GM12891 (cell line): ENCODE data around the gene INPP4A.

Source experiments
- DNase-seq: peaks from one replicate; pipeline ENCODE4 v3.0.0; 2011; ENCODE audit warnings: low spot score; ENCODE audit not compliant: insufficient read length
- FAIRE-seq: peaks from 2 replicates; lab custom pipeline; 2011; peaks lifted over from hg19 to GRCh38; lab: Jason Lieb, UNC
- PAX5 ChIP-seq: IDR thresholded peaks from 2 replicates; pipeline ENCODE4 v1.6.1; 2011; ENCODE audit warnings: low read length, moderate library complexity, mild to moderate bottlenecking; ENCODE audit not compliant: insufficient read depth, severe bottlenecking
- POLR2A ChIP-seq: IDR thresholded peaks from 2 replicates; pipeline ENCODE4 v1.6.1; 2011; ENCODE audit warnings: low read depth, low read length, control low read depth
- POLR2AphosphoS5 ChIP-seq: IDR thresholded peaks from 2 replicates; pipeline ENCODE4 v1.6.1; 2011; ENCODE audit warnings: low read depth, low read length, control low read depth
- POU2F2 ChIP-seq: IDR thresholded peaks from 2 replicates; pipeline ENCODE4 v1.6.1; 2011; ENCODE audit warnings: low read depth, mild to moderate bottlenecking, control low read depth, low read length, moderate library complexity
- SPI1 ChIP-seq: IDR thresholded peaks from 2 replicates; pipeline ENCODE4 v1.6.1; 2011; ENCODE audit warnings: low read depth, low read length, control low read depth
- TAF1 ChIP-seq: IDR thresholded peaks from 2 replicates; pipeline ENCODE4 v1.6.1; 2011; ENCODE audit warnings: low read depth, low read length, control low read depth

INPP4A gene

GRCh38 chr2:98459496-98460175, 15.0 kb downstream of the INPP4A start:
- DNase-seq (no peak), FAIRE-seq (peak; percentile 52)
- peak; percentile 29; the same call in 1 of the 2 replicates for TF ChIP-seq SPI1
- no peak for TF ChIP-seq PAX5
- TF ChIP-seq POLR2AphosphoS5: no peak
- no peak for TF ChIP-seq POLR2A
- 0 out of 2 replicates have a peak, but pooled peaks have one; percentile 4 for TF ChIP-seq TAF1

- FAIRE-seq: peak; percentile 78
- no peak for DNase-seq
- TF ChIP-seq POU2F2 (no peak; the same call in 1 of the 2 replicates), TAF1 (peak; percentile 29; the same call in 1 of the 2 replicates), SPI1 (peak; percentile 76), PAX5 (no peak), POLR2A (peak; percentile 47; the same call in 1 of the 2 replicates), POLR2AphosphoS5 (peak; percentile 66)
Measured at GRCh38 chr2:98460573-98461497, 16.2 kb downstream of the INPP4A start.

DNA sequence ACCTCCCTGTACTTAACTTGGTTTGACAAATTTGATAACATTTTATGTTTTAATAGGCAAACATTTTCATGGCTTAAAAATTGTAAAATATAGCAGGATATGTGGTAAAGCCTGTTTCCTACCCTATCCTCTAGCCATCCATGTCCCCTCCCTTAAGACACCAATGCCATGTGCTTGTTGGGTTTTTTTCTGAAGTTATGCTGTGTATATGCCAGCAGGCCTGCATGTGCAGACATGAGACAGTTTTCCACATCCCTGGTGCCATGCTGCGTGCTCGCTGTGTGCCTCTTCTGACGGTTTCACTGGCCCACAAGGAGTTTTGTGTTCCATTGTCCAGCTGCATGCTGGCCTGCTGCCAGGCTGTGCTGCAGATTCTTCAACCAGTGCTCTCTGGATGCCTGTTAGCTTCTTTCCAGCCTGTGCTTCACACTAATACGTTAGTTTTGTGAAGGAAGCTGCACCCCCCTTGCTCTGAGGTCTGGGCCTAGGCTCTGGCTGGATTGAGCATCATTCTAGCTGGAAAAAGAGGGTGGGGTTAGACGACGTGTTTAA, 16.9 kb downstream of the INPP4A start:
- TF ChIP-seq TAF1 (no peak), POU2F2 (no peak), PAX5 (no peak), POLR2A (no peak)
- DNase-seq (no peak), FAIRE-seq (no peak)

GRCh38 chr2:98463081-98463481, 18.4 kb downstream of the INPP4A start:
- no peak for DNase-seq
- TF ChIP-seq PAX5 (no peak), SPI1 (no peak), POLR2A (no peak), TAF1 (no peak), POU2F2 (no peak), POLR2AphosphoS5 (no peak)
- peak; percentile 69 for FAIRE-seq

GRCh38 chr2:98463551-98463971, 18.9 kb downstream of the INPP4A start:
- no peak for DNase-seq
- TF ChIP-seq TAF1 (no peak), POU2F2 (no peak), SPI1 (no peak), PAX5 (no peak), POLR2AphosphoS5 (no peak), POLR2A (no peak)
- peak; percentile 28 for FAIRE-seq

DNA sequence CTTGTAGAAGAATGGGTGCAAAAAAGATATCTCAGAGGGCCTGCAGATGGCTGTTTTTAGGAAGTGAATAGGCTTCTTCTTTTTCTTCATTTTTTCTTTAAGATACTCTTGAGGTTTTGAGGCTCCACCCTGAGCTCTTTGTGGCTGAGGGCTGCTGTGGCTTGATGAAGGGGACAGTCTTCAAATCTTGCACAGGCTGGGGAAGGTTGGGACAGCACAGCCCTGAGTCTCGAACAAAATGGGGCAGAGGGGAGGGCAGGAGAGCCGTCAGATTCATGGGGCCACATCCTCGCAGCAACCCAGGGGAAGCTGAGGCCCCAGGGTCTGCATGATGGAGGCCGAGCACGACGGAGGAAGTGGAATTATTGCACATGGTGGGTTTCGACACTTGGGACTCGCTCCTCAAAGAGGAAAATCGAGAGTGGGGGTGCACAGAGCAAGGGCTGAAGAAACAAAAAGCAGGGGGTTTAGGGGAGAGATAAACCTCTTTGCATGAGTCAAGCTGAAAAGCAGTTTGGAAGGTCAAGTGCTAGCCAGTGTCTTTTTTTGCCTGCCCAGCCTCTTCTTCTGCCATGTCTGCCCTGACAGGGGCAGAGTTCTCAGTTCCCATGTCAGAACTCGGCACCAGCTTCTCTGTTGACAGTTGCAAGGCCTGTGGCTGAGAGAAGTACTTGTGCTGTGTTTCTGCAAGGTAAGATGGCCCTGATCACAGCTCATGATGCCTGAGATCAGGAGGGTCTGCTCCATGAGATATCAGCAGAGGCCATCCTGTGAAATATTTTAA, 19.5 kb downstream of the INPP4A start:
- TF ChIP-seq POLR2A (peak; percentile 55; the same call in 1 of the 2 replicates), POLR2AphosphoS5 (peak; percentile 84; the same call in 1 of the 2 replicates), TAF1 (peak; percentile 7; the same call in 1 of the 2 replicates), PAX5 (no peak), SPI1 (peak; percentile 69), POU2F2 (0 out of 2 replicates have a peak, but pooled peaks have one; percentile 3)
- peak; percentile 66 for FAIRE-seq
- no peak for DNase-seq

DNA sequence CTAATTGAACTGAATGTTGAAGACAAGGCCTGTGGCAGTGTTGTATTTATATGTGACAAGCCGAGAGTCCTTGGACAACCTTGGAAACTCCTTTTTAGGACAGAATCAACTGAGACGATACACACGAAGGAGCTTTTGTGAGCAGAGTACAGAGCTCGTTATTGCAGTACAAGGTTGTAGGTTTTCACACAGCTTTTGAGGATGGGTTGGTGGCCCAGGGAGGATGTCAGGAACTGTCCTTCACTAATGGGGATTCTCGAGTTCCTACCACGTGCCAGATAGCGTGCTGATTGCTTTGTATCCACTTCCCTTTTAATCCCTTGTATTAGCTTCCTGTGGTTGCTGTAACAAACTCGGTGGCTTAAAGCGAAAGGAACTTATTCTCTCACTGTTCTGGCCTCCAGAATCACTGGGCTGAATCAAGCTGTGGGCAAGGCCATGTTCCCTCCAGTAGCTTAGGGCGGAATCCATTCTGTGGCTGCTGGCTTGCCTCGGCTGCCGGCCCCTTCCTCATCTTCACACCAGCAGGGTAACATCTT, 20.2 kb downstream of the INPP4A start:
- TF ChIP-seq SPI1: peak; percentile 100
- TF ChIP-seq POLR2A: peak; percentile 82
- no peak for TF ChIP-seq PAX5
- peak; percentile 86 for TF ChIP-seq POLR2AphosphoS5
- peak; percentile 66; the same call in 1 of the 2 replicates for TF ChIP-seq TAF1
- TF ChIP-seq POU2F2: no peak; the same call in none of the 2 replicates
- peak; percentile 91 for FAIRE-seq
- no peak for DNase-seq

GRCh38 chr2:98465456-98466226, 21.0 kb downstream of the INPP4A start:
- FAIRE-seq (peak; percentile 83), DNase-seq (no peak)
- TF ChIP-seq POLR2AphosphoS5 (no peak), TAF1 (no peak), SPI1 (0 out of 2 replicates have a peak, but pooled peaks have one; percentile 29), PAX5 (no peak), POU2F2 (no peak; the same call in 1 of the 2 replicates)
